Activated CD4-positive, alpha-beta T cell treated with anti-CD3 and anti-CD28 coated beads, Interleukin-2, amount 50 U/mL, for 4 hours (primary cell): ENCODE measurements around the gene TSSK2.
"Not testable (repeated sequence)": the region's sequence is repeated elsewhere in the genome, so short reads cannot be mapped to it uniquely, and the experiment has no call there.

Source experiments
- DNase-seq, 2 experiments: peaks; one replicate each; pipeline ENCODE4 v3.0.0-alpha.2; 2020

Gene TSSK2

DNA sequence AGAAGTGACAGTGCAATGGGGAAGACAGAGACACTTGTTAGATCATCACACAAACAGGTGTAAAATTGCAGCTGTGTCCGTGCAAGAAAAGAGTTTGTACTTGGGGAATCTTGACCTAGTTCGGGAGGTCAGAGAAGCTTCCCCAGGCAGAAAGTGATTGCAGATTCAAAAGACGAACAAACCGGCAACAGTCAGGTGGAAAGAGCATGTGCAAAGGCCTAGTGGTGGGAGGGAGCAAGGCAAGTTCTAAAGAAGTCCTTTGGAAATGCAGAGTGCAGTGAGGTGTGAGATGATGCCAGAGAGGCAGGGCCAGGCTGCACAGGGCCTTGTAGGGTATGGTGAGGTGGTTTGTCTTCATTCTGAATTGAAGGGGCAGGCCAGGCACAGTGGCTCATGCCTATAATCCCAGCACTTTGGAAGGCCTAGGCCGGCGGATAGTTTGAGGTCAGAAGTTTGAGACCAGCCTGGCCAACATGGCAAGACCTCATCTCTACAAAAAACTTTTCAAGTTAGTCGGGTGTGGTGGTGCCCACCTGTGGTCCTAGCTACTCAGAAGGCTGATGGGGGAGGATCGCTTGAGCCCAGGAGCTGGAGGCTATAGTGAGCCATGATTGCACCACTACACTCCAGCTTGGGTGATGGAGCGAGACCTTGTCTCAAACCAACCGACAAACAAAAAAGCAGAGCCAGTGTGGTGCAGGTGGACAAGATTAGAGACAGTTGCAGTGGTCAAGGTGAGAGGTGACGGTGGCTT lies 15.3 kb downstream of the TSSK2 start:
- no peak for DNase-seq

DNA sequence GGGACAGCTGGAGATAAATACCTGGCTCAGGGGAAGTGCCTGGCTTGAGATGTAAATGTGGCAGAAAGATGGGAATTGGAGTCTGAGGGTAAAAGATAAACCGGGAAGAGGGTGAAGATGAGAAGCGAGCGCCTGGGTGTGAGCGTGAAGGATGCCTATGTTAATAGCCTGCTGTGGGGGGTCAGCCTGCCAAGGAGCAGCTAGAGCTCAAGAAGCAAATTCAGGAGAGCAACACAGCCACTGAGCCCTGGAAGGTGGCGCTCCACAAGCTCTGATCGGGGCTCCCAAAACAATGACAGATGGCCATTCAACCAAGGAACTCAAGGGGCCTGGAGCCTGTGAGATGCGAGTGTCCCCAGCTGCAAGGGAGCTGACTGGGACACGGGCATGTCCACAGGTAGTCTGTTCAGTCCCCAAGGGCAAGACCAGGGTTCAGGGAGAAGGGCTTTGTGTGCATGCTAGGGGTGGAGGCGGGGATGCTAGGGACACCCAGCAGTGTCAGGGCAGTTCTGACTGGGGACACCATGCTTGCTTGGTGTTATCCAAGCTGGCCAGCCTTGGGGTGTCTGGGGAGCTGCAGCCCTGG lies 16.2 kb downstream of the TSSK2 start:
- DNase-seq, result no peak

DNA sequence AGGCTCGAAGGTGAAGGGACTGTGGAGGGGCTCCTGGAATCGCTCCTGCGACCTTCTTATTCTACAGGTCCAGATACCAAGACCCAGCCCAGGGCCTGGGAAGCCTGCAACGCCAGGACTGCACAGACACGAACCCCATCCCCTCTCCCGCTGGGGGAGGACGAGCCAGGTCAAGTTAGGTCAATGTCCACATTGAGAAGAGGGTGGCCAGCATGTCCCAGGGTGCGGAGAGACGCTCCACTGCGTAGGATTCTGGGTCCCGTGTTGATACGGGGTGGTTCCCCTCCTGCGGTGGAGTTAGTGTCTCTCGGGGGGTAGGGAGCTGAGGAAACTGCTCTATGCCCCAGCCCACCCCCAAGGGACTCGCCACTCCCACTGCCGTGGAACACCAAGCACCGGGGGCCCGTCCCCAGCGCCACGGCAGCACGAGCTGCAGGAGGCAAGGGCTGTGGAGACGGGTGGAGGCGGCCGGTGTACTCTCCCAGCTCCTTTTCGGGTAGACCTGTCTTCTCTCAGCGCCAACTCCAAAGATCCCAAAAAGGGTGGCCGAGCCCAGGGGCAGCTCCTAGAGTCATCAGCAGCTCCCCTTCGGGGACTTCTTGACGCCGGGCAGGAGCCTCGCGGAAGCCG lies 17.4 kb downstream of the TSSK2 start:
- no peak for DNase-seq

DNA sequence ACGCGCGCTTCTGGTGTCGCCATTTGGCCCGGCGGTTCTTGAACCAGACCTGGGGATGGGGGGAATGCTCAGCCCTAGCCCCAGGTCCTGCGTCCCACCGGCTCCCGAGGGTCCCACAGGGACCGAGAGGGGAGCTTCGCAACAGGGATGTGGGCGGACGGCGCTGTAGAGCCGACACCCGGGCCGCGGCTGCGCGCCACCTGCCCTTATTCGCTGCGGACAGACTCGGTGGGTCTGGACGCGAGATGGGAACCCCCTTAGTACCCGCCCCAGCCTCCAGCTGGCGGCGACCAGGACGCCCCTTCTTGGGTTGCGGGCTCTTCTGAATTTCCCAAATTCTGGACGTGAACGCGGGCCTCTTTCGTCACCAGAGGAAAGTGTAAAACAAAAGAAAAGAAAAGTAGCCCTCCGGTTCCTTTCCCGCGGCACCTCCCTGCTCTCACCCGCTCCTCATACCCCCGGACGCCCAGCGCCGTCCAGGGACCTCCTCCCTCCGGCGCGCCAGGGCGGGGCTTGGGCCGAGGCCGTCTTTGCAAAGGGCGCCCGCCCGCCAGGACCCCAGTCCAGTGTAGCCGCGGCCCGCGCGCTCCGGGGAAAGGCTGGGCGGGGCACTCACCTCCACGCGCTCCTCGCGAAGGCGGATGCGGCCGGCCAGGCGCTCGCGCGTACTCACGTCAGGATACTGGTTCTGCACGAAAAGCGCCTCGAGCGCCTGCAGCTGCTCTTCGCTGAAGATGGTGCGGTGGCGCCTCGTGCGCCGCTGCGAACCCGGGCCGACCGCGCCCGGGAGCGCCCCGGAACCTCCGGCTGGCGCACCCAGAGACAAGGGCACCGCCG lies 18.2 kb downstream of the TSSK2 start:
- no peak for DNase-seq

DNA sequence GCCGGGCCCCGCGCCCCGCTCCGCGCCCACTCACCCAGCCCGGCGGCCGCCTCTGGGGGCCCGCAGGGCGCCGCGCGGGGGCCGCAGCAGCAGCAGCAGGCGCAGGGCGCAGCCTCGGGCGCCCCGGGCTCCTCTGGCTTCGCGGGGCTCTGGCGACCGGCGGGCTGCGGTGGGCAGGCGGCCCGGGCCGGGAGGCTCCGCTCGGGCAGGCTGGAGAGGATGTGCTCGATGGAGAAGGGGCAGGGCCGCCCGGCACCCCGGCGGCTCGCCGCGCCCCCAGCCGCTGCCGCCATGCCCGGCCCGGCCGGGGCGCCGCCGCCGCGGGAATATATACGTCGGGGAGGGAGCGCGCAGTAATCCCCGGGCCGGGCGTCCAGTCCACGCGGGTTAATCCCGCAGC lies 18.9 kb downstream of the TSSK2 start, which contains the start of gene GSC2:
Gene GSC2, minus strand, starts transcription at position 302 of the 400 bp plus-strand sequence. Its CDS starts 9 bp downstream, at position 293.
- no peak for DNase-seq

DNA sequence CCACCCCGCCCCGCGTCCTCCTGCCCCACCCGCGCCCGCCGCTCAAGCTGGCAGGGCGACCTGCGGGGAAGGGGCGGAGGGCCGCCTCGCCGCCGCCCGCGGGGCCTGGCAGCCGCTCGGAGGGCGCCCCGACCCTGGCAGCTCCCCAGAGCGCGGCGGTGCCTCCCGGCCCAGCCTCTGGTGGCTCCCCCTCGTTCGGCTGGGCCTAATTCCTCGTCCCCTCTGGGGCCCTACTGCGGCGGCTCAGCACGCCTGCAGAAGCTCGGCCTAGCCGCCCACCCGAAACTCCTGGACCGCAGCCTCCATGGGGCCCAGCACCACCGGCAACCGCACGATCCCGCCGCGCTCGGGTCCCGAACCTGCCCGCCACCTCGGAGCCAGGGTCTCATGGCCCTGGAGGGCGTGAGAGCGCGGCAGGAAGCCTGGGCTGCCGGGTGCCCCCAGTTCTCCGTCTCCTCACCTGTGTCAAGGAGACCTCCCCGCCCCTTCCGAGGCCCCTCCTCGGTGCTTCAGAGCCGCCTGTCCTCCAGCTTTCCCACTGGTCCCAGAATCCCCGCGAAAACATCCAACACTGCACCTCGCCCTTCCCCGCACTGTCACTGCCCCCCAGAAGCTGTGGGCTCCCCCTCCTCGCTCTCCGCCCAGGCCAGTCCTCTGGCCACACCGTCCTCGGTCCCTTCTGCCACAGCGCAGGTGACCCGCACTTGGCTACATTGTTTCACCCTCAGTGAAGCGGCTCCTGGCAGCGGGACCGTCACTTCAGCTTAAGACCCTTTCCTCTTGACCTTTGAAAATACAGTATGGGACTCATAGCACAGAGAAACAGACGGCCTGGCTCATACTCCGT lies 19.6 kb downstream of the TSSK2 start:
- no peak for DNase-seq

DNA sequence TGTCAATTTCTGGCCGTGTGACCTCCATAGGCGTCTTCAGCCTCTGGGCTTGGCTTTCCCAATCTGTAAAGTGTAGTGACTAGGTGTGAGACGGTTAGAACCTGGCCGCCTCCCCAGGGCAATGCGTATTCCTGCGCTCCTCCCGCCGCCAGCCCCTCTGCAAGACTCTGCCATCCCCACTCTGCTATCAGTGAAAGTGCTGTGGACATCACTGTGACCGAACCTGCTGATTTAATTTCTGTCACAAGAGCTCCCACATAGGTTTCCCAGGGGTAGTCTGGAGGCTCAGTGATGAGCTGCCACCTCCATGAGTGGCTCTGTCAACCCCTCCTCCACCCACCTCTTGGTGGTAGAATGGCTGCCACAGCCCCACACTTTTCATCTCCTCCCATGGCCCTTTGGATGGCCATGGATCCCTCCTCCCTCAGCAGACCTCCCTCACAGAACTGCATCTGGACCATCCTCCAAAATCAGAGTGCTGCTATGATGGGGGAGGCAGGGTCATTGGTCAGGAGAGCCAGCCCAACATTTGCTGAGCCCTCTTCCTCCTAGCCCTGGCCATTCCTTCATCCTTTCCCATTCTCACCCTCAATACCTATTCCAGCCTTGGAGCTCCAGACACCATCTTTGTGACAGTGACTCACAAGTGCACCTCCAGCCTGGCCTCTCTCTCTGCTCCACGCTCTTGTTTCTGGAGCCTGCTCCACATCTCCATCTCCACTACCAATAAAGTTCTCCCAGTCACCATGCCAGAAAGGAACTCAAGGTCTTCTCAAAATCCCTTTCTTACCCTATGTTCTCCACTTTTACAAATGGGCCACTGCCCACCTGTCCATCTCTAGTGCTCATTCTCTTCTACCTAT lies 20.5 kb downstream of the TSSK2 start:
- DNase-seq, result no peak

DNA sequence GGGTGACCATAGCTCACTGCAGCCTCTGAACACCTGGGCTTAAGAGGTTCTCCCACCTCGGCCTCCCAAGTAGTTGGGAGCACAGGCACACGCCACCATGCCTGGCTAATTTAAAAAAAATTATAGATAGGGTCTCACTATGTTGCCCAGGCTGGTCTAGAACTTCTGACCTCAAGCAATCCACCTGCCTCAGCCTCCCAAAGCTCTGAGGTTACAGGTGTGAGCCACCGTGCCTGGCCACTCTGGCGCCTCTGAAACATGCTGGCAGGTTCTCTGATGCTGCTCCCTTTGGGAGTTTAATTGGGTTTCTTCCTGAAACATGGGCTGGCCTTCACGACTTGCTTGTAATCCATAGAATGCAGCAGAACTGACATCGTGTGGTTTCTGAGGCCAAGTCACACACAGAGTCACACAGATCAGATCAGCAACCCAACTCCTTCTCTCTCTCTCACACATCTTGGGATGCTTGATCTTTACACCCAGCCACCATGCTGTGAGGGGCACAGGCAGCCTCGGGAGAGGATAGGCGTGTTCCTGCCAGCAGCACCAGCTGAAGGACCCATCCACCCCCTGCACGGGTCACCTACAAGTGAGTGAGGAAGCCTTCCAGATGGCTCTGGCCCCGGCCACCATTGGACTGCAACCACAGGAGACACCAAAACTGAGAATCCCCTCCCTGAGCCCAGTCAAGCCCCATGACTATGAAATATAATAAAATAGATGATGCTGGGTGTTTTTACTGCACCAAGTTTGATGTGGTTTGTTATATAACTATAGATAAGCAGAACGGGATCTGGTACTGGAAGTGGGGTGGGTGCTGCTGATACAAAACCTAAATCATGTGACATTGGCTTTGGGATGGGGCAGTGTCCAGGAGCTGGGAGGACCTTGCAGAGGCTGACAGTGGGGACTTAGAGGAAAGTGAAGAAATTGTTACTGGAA lies 22.1 kb downstream of the TSSK2 start:
- no peak for DNase-seq

DNA sequence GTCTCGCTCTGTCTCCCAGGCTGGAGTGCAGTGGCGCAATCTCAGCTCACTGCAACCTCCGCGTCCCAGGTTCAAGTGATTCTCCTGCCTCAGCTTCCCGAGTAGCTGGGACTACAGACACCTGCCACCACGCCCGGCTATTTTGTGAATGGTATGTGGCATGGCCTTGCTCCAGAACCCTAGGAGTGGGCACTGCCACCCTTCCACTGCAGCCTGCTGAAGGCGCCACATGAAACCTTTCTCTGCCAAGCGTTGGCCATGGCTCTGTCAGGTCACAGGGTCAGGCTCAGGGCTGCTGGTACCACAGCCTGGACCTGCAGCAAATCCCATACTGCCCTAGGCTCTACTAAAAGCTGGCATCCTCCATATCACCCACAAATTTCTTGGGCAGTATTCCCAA lies 25.0 kb downstream of the TSSK2 start:
- not testable (repeated sequence) for DNase-seq

DNA sequence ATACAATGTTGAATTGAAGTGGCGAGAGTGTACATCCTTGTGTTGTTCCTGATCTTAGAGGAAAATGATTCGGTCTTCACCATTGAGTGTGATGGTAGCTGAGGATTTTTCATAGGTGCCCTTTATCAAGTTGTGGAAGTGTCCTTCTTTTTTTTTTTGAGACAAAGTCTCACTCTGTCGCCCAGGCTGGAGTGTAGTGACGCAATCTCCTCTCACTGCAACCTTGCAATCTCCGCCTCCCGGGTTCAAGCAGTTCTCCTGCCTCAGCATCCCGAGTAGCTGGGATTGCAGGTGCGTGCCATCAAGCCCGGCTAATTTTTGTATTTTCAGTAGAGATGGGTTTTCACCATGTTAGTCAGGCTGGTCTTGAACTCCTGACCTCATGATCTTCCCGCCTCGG lies 27.5 kb downstream of the TSSK2 start:
- not testable (repeated sequence) for DNase-seq

DNA sequence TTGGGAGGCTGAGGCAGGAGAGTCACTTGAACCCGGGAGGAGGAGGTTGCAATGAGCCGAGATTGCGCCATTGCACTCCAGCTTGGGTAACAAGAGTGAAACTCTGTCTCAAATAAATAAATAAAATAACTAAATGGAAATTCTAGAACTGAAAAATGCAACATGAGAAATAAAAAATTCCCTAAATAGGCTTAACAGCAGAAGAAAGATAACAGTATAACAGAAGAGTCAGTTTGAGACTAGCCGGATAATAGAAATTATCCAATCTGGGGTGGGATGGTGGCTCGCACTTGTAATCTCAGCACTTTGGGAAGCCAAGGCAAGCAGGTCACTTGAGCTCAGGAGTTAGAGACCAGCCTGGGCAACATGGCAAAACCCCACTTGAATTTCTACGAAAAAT lies 33.3 kb downstream of the TSSK2 start:
- no peak for DNase-seq

DNA sequence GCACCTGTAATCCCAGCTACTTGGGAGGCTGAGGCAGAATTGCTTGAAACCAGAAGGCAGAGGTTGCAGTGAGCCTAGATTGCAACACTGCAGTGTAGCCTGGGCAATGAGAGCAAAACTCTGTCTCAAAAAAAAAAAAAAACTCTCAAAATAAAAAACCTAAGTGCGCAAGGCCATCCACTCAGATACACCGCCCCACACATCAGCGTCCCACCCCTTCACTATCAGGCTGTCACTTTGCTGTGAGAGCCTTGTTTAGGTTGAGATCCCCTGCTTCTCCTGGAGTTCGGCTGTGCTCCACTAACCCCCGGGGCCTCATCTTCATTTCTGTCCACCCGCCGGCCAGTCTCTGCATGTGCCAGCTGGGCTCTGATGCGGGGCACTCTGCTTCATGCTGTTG lies 35.3 kb downstream of the TSSK2 start:
- no peak for DNase-seq

DNA sequence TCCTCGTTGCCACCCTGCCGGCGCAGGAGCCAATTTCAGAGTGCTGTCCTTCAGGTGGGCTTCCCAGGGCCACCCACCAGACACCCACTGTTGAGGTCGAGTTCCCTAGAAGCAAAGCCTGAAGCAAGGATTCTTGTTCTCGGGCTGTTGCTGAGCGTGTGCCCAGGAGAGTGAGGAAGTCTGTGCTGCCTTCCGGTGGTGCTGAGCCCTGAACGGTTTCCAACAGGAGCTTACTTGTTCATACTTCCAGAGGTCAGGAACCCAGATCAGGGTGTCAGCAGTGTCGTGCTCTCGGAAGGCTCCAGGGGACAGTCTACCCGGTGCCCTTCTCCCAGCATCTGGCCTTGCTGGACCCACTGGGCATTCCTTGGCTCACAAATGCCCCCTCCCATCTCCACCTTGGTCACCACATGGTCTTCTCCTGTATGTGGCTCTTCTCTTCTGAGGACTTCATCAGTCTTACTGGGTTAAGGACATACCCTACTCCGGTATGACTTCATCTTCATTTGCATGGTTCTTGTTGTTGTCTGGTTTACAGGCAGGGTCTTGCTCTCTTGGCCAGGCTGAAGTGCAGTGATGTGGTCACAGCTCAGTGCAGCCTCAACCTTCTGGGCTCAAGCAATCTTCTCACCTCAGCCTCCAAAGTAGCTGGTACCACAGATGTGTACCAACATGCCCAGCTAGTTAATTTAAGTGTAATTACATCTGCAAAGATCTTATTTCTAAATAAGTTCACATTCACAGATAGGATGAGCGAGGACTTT lies 36.2 kb downstream of the TSSK2 start:
- no peak for DNase-seq

DNA sequence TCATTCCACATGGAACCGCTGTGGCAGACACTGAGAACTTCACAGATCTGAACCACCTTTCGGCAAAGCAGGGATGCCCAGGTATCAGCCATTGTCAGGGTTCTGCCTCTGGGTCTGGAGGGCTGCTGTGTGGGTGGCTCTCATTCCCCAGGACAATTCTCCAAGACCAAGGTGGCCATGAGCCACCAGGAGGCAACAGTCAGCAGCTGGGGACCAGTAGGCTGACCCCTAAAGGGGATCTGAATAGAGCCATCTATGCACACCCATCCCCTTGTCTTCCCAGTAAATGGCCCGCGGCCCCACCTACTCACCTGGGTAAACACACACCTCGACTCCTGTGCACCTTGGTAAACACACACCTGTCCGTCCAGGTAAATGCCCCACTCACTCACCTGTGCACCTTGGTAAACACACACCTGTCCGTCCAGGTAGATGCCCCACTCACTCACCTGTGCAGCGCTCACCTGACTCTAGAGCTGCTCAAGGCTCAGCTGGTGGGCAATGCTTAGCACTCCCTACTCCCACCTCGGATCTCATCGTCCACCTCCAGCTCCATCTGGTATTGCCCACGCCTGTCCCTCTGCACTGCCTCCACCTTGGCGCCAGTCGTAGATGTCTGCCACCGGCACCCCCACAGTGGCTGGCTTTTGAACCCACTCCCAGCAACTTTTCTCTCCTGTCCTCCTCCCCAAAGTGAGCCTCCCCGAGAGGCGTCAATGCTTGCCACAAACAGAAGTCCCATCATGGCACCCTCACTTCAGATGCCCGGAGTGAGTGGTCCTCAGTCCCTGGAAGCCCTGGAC lies 37.2 kb downstream of the TSSK2 start:
- no peak for DNase-seq

DNA sequence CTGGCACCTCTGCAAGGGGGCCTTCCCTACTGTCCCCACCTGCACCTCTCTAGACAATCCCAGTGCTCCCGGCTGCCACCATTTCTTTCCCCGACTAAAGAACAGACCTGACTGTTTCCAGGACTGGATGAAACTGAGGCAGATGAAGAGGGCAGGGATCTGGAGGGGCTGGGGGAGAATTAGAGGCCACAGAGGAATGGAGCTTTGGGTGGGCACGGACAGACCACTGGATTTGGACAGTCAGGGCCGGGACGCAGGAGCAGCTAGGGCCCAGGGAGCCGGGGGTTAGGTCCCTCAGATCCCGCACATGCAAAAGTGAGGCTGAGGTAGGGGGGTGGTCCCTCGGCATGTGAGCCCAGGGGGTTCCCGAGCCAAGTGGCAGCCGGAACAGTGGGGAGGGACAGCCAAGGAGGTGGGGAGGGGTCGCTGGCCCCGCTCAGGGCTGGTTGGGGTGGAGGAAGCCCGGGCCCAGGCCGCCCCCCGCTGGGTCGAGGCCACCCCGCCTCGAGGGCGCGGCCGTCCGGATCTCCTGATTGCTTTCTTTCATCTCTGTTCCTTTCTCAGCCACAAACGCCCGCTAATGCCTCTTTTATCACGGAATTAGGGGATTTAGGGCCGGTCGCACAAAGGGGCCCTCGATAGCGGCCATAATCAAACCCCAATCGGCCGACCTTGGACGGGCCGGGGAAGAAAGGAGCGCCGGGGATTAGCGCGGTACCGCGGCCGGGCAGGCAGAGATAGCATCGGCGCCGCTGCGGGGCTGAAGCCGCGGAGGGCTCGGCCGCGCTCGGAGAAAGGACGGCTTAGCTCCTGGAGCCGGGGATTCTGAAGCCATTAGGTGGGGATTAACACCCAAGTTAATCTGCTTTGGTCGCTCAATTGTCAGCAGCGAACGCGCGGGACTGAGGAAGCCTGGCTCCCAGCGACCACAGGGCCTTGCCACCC lies 38.2 kb downstream of the TSSK2 start:
- DNase-seq, result no peak

DNA sequence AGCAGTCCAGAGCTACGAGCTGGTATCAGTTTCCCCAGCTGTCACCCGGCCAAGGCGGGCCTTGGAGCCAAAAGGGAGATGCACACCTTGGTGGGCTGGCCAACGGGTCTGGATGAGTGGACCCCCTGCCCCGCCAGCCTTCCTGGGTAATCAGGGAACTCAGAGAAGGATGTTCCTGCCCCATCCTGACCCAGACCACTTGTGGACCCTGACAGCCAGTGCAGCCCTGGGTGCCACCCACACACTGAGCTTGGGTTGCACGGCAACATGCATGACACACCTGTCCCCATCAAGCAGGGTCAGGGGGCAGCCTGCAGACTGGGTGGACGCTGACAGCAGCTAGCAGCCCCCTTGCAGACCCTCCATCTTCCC lies 38.8 kb downstream of the TSSK2 start:
- no peak for DNase-seq
